Limb (tissue), 2 donors: ENCODE results near the gene FBLN1.

Experiments
- DNase-seq, 2 donors: peaks; one replicate each; pipeline ENCODE4 v3.0.0-alpha.2; 2016; ENCODE audit errors: extremely low spot score in 2 of 2

Gene FBLN1

DNA sequence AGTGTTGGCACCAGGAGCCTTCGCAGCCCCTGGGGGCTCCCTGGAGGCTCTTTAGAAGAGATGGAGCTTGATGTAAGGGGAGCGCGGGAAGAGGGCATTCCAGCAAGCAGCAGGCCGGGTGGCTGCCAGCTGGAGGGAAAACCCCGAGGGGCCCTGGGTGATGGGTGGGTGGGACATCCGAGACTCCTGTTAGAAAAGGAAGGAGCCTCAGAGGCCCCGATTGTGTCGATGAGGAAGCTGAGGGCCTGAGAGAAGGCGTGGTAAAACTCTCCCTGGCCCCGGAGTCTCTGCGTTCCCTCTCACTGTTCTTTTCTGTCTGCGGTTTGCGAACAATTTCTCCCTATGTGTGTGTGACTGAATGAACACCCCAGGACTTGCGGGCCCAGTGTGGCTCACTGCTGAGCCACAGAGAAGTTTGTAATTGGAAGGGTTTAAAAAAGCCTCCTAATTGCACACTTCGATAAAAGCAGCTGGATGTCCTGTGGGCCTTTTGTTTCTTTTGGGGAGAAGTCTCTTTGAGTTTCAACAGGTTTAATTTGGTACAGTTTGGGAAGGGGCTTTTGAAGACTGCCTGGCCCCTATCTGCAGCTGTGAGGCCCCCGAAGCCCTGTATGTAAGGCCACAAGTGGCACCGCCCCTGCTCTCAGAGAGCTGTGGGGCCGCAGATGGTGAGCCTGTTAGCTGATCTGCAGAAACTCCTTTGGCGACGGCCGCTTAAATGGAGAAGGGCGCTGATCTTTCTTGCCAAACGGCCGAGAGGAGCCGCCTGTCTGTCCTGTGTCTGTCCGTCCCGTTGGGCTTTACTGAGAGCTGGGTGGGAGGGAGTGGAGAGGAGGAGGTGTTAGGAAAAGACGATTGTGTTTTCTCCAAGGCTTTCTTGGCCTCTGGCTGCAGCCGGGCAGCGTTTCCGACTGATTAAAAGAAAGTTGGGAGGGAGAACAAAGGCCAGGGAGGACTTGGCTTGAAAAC lies 2.0 kb downstream of the FBLN1 start:
- DNase-seq: peak; percentile 53 to 71

DNA sequence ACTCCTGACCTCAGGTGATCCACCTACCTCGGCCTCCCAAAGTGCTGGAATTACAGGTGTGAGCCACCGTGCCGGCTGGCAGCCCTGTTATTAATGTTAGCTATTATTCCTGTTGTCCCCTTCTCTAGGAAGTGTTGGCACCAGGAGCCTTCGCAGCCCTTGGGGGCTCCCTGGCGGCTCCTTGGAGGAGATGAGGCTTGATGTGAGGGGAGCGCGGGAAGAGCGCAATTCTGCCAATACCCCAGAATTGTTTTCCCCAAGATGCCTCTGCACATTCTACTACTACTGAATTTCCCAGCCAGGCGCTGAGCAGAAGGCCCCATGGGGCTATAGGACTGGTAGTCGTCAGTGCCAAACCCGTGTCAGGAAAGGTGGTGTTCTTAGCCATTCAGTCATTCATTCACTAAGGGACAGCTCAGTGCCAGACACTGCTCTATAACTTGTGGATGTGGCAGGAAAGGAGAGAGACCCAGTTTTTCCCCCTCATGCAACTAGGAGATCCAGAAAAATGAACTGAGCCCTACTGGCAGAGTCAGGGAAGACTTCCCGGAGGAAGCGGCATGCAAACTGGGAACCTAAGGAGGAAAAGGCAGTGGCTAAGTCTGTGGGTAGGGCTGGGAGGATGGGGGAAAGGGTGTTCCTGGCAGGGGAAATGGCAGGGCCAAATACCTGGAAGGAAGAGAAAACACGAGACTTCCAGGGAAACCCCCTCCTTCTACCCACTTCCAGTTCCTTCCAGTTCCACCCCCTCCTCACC lies 3.5 kb downstream of the FBLN1 start:
- no peak for DNase-seq

DNA sequence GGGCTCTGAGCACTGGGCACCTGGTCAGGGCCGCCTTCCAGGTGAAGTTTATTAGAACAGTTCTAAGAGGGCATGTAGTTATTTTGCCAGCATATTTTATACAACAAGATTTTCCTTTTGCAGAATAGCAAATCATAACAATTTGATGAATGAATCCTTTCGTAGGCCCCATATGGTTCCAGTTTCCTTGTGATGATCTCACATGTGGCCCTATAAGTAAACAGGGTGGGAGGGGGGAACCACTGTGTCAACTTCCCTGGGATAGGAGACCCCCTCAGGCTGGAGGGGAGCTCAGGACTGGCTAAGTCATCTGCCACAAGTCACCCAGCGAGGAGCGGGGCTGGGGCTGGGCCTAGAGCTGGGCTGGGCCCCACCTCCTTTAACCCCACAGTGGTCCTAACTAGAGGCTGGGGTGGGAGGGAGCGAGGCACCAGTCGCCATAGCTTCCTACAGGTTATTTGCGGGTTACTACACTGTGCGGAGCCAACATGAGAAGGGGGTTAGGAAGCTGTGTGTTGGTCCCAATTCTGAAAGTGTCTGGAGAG lies 4.2 kb downstream of the FBLN1 start:
- no peak for DNase-seq

DNA sequence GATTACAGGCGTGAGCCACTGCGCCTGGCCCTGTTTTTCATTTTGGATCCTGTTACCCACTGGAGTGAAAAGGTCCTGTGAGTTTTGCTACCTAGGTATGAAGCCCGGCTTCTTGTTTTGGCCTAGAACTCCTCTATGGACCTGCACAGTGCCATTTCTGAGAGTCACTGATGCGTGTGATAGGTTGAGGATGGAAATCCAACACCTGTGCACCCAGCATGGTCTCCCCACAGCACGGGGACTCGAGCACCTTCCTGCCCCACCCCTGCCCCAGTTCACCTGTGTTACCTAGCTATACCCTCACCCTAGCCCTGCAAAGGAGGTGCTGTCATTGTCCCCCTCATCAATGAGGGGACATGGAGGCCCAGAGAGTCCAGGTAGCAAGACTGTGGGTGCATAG lies 5.1 kb downstream of the FBLN1 start:
- DNase-seq: no peak

DNA sequence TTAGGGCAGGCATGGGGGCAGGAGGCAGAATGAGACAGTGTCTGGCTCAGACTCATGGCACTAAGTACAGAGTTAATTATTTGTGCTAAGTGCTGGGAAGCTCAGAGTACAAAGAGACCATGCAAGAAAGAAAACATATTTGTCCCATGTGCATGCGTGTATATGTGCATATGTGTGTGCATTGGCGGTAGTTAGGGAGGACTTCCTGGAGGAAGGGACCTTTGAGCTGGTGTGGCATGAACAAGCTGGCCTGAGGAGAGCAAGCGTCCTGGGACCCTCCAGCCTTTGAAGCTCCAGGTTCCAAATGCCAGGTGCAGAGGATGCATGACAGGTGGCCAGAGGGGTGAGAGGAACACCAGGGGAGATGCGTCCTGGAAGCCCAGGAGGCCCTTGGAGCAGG lies 6.1 kb downstream of the FBLN1 start:
- DNase-seq: no peak

DNA sequence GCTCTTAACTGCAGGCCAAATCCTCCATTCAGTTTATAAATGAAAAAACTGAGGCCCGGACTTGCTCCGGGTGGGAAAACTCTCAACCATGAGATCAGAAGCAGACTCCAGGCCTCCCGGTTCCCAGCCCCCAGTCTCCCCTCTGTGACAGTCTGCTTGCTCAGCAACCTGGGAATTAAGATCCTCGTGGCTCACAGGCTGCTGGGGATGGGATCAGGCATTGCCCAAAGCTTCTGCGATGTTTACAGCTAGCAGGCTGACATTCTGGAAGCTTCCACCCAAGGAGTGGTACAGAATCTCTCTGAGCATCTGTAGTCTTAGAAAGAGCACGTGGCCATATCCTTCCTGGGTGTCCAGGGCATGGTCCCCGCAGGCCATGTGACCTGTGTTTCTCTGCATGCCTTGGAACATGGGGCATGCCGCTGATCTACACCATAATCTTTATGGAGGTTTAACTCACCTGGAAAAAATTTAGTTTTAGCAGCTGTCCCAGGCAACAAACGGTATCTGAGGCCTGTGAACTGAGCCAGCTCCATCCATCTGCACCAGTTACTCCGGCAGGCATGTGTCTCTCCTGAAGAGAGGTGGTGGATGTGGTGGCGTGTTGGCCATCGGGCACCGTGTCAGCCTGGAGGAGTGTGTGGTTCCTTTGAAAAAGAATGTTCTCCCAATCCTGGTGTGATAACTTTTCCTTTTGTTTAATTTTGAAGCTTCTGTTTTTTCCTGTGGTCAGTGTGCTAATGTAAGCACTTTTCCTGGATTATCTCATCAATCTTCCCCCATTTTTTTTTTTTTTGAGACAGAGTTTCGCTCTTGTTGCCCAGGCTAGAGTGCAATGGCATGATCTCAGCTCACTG lies 7.9 kb downstream of the FBLN1 start:
- no peak for DNase-seq

DNA sequence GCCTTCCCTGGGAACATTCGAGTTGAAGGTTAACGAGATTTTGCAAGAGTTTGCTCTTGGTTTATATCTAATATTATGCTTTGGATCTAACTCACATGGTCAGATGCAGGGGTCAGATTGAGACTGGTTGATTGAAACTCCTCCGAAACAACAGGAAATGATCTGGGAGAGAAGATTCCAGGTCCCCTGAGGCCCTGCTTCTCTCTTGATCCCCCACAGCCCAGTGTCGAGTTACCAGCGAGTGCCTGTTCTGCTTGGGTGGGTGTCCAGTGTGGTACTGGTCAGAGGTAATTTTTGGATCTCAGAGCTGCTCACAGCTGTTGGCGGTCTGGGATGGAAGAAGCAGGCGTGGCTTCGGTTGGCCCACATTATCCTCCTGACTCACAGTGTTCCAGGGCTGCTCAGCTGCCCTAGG lies 9.2 kb downstream of the FBLN1 start:
- DNase-seq: peak in 1 of 2 donors; percentile 66

DNA sequence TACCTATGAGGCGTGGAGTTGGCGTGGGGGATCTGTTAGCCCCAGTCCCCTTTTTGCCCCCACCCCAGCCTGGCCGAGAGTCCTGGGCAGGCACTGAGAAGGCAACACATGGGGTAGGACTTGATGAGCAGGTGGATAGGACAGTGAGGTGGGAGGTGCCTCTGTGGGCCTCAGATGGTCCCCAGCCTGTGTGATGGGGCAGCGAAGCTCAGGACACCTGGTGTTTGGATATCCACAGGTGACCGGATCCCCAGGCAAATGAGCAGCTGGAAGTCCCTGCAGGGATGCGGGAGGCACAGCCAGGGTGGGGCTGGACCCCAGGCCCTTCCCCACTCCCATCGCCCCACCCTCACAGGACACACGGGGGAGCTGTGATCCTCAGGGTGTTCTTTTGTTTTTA lies 9.7 kb downstream of the FBLN1 start:
- no peak for DNase-seq

DNA sequence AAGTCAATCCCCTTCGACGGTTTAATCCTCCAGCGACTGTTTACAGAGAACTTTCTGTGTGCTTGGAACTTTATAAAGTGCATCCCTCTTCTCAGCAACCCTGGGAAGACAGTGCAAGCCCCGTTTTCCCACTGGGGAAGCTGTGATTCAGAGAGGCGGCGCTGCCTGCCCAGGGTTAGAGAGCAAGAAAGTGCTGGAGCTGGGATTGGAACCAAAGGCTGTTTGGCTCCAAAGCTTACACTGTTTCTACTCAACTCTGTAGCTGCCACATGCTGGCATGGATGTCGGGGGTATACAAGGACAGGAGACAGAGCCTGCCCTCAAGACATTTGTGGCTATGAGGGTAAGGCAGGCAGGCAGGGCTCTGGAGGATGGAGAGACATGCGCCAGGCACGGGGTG lies 13.0 kb downstream of the FBLN1 start:
- no peak for DNase-seq

DNA sequence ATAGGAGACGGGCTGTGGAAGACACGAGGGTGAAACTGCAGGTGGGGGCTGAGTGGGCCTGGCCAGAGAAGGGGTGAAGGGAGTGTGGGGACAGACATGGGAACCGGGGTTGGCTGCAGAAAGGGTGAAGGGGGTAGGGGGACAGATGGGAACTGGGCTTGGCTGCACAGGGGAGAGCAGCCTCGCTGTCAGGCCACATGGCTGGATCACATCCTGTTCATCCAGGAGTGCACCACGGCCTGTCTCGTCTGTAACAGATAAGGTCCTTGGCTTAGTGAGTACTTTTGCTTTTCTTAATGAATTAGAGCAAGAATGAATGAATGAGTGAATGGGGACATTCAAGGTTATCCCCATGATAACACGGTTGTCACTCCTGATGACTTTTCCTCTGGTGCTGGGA lies 13.5 kb downstream of the FBLN1 start:
- DNase-seq: no peak

DNA sequence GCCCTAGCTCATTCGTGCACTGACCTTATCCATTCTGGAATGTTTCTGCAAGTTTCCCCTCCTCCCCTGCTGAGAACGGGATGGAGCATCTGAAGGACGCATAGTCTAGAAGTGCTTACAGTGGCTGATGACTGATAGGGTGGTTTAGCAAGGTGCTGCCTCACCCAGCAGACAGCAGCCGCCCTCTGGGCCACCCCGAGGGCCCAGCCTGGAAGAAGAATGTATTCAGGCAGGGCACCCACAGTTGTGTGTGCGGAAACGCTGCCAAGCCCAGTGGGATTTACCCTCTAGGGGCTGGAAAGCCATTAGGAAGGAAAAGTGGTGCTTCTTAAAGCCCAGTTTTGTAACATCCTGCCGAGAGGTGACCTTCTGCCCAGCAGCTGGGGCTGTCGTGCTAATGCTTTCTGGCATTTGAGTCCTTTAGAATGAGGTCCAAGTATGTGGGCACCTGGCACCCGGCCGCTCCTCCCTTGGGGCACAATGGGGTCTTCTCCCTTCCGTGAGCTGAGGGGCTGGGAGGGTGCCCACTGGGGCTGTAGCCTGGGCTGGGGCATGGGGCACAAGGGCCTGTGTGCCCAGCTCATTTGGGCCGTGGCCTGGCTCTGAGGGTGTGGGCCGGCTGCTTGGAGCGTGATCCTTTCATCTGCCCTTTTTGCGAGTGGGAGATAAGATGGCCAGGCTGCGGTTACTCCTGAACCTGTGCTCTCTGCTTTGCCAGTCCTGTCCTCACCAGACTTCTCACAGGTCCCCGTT lies 14.4 kb downstream of the FBLN1 start:
- no peak for DNase-seq

DNA sequence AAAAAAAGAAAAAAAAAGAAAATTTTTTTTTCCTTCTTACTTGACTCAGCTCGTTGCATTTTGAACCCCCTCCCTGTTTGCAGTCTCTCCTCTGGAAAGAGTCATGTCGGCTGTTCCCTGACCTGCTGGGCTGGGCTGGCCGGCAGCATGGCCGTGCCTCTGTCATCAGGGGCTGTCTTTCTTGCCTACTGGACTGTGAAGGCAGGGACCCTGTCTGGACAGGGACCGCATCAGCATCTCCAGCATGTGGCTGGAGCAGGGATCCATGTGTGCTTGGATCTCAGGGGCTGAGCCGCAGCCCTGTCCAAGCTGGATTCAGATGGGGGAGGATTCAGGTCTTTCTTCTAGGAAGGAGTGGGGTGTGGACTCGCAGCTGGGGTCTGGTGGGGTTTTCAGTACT lies 15.5 kb downstream of the FBLN1 start:
- DNase-seq: no peak

DNA sequence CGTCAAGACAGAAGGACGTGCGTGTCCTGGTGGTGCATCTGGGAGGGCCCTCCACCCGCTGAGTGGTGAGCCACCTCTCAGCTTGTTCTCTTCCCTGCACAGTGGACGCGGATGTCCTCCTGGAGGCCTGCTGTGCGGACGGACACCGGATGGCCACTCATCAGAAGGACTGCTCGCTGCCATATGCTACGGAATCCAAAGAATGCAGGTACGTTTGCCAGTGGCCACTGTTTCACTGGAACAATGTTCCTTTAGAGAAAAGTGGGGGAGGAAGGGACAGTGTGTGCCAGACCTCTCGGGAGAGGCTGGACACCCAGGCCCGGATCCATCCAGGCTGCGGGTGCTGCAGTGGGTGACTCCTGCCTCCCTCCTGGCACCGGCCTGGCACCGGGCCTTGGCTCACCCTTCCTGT lies 15.9 kb downstream of the FBLN1 start:
- no peak for DNase-seq

DNA sequence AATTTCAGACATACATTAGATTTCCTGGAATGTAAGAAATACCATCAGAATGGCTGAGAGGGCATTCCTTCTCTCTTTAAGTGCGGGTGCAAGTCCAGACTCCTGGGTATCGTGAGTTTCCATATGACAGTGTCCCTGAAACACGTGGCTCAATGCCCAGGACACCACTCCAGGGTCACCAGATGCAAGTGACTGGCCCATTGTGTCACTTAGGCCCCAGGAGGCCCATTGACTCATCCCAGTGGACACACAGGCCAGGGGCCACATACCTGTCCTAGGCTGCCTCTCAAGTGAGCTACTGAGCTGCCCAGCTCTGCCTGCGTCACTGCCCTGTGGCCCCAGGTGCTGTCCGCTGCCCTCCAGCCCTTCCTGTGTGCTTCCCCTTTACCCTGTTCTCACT lies 18.5 kb downstream of the FBLN1 start:
- DNase-seq: no peak

DNA sequence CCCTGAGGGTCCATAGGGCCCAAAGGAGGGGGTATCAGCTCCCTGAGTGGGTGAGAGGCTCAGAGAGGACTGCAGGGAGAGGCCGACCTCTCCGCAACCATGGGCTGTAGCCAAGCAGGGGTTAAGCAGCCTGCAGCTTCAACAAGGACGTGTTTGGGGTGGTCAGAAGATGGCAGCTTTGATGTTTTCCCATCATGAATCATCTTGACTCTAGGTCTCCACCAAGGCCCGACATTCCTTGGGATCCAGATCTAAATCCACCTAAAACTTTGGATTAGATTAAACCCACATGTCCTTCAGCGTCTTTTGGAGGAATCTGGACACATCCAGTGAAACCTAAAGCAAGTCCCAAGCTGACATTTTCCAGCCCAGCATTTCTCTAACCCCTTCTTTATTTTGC lies 19.8 kb downstream of the FBLN1 start:
- DNase-seq: no peak

DNA sequence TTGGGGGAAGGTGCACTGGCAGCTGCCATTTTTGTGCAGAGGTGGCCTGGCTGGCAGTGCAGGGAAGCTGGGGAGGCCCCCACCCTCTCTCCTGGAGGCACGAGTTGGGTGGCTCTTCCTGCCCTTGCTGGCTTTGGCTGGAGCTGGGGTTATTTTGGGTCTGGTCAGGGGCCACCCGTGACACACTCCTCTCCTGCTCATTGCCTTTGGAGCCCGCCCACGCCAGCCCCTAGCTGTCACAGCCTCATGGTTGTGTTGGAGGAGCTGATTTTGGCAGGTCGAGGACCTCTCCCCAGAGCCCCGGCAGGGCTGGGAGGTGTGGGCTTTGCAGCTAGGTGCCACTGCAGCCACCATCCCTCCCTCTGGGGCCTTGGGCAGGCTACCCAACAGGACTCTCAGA lies 21.5 kb downstream of the FBLN1 start:
- DNase-seq: no peak

DNA sequence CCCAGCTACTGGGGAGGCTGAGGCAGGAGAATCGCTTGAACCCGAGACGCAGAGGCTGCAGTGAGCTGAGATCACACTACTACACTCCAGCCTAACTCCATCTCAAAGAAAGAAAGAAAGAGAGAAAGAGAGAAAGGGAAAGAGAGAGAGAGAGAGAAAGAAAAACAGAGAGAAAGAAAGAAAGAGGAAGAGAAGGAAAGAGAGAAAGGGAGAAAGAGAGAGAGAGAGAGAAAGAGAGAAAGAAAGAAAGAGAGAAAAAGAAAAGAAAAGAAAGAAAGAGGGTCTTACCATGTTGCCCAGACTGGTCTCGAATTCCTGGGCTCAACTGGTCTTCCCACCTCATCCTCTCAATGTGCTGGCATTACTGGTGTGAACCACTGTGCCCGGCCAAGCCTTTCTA lies 22.3 kb downstream of the FBLN1 start:
- no peak for DNase-seq

DNA sequence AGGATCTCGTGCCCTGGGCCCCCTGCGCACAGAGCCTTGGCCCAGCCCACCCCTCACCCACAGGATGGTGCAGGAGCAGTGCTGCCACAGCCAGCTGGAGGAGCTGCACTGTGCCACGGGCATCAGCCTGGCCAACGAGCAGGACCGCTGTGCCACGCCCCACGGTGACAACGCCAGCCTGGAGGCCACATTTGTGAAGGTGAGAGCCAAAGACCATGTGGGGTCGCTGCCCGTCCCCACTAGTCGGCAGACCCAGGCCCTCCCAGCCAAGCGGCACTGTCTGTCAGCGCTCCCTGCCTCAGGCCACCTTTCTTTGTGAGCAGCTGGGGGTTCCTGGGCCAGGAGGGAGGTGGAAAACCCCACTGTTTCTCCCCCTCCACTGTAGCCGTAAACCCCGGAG lies 22.8 kb downstream of the FBLN1 start:
- no peak for DNase-seq

DNA sequence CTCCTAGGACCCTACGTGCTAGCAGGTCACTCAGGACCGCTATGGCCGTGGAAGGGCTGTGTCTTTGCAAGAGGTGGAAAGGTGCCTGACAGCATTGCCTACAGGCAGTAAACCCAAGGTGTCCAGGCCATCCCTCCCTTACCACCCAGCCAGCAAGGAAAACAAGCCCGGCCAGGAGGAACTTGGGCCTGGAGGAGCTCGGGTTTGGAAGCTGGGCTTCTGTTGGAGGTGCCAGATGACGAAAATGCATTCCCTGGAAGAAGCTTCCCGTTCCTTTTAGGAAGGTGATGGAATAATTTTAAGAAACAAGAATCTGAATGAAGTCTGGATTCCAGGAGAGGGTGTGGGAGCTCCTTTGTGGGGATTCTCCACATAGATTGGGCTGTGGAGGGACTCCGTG lies 23.6 kb downstream of the FBLN1 start:
- no peak for DNase-seq

DNA sequence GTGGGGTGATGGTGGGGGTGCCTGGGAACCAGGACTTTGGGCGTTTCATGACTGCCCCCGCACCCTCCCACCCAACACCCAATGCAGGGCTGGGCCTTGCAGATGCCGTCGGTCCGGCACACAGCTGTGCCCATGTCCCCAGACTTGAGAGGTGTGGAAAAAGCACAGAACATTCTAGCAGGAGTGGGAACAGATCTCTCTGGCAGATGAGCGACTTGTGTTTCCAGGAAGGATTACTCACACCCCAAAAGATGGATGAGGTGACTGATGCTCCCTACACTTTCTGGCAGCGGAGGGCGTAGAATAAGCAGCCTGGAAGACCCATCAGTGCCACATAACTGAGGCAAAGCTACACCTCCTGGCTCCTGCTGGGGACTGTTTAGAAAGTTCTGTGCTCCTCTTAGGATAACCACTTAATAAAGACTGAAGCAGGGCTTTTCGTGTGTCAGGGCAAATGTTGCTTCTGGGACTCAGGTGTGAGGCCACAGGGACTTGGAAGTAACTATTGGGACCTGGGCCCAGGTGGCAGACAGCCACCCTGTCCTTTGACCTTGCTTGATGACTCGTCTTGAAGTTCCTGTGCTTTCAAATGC lies 24.2 kb downstream of the FBLN1 start:
- DNase-seq: no peak
